Inferior parietal cortex (tissue), 1 donor: Measurements from ENCODE around the gene A3GALT2.

Experiments used
- DNase-seq: peaks from one replicate; pipeline ENCODE4 v3.0.0-alpha.2; 2016; ENCODE audit errors: extremely low spot score

A3GALT2 gene

DNA sequence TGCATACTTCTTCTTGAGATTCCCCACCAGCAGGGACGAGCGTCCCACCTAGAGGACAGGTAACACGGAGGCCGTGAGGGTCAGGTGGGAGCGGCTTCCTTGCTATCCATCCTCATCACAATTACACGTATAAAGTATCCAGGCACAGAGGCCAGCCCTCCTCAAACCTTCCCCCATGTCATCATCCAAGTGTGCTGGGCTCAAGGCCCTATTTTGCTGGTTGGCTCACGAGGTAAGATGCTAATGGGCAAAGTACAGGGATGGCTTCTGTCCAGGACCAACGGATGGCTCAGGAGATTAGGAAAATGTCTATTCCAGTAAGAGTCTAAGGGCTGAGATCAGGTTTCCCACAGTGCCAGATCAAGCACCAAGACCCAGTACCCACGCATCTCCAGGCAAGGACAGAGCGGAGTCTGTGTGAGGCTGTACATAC is 11.5 kb upstream of the A3GALT2 start:
- DNase-seq, result no peak

DNA sequence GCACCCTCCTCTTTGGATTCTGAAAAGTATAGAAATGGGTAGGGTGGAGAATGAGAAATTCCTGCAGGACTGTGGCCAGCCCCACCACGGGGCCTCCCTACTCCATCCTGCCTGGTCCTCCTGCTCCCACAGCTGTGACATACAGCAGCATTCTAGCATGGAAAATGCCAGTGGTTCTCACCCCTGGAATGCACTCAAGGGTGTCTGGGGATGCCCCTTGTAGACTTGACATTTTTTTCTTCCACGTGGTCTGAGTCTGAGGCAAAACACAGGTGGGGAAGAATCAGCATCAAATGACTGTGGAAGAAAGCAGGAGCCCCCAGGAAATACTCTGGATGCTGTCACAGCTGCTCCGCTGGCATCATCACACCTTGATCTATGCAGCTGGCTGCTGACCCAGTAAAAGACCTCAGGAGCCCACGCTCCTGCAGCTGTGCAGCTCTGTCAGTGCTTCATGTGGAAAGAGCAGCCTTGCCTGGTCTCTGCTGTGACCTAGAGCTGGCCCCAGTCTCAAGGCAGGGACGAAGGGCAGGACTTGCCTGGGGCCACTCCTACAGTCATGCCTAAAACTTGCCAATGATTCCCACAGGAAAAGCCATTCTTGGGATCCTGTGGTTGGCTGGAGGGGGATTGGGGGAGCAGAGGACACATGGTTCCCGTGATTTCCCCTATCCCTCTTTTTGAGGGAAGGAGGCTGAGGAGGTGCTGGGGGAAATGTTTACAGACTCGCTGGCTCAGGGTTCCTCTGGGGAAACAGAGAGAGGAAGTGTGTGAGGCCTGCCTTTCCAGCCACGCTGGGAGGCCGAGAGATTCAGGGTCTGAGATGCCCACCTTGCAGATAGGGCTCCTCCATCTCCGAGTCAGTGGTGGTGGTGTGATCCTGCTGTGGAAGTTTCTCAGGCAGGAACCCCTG is 10.8 kb upstream of the A3GALT2 start:
- DNase-seq, result no peak

DNA sequence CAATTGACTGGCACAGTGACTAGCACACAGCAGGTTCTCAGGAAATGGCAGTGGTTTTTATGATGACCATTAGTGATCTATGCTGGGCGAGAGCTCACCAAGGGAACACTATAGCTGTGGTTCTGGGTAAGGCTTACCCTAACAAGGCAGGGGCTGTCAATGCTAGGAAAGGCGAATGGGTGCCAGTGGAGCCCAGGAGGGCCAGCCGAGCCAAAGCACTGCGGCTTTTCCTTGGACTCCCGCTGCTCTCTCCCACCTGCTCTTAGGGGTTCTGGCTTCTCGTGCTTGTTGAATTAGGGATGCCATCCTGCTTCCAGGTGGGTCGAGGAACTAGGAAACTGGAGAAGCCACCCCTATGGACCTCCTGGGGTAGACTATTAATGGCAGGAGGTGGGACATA is 10.0 kb upstream of the A3GALT2 start:
- DNase-seq, result no peak

DNA sequence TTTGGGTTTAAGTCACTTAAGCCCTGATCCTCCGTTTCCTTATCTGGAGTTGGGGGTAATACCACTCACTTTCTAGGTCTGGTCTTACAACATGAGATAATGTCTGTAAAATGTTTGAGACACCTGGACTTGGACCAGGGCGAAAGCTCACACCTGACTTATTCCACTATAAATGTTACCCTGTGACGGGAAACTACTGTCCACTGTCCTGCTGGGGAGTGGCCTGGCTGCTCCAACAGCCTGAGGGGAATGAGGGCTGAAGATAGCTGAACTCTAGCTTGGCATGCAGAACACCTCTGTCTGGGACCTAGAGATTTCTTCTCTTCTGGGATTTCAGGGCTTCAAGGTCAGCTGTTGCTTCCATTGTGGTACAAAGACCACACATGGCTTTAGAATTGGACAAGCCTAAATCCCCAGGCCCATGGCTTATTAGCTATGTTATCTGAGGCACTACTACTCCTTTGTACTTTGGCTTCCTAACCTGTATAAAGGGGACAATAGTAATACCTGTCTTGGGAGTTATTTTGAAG is 9.5 kb upstream of the A3GALT2 start:
- DNase-seq, result no peak

DNA sequence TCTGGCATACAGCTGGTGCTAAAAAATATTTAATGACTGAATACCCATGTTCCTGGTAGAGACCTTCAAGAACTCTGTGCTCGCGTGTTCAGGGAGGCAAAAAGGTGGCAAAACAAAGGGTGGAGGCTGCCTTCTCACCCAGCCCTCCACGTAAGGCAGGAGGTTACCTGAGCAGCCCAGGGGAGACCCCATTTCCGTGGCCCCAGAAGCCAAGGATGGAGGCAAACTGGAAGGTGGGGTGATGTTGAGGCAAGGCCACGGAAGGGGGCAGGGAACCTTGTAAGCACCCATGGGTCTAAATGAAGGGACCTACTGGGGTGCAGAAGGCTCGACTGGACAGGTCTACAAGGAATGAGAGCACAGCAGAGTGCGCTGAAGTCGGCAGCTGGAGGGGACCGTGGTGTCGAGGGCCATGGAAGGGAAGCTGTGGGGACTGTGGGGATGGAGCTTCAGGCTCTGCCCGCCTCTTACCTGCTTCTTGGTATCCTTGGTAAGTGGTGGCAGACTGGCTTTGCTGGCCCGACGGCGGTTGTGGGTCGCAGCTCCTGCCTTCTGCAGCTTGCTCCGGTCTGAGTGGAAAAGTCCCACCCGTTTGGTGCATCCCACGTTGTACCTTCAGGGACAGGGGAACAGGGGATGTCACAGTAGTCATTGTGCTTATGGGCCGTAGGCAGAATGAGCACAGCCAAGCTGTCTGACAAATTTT is 8.9 kb upstream of the A3GALT2 start:
- DNase-seq, result no peak

DNA sequence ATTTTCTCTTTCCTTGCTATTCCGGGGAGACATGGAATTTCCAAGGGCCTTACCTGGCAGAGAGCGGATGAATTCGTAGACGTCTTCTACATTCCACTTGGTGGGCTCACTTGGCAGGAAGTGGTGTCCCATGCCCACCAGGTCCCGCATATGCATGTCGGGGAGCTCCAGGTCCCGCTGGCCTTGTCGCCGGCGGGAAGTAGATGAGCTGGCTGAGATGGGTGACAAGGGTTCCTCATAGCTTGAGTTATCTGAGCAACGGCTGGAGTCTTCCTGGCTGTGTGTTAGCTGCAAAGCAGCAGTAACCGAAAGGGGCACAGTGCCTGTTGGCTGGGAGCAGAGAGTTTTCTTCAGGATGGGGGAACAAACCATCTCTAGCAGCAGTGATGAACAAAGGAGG is 7.9 kb upstream of the A3GALT2 start:
- DNase-seq, result no peak

DNA sequence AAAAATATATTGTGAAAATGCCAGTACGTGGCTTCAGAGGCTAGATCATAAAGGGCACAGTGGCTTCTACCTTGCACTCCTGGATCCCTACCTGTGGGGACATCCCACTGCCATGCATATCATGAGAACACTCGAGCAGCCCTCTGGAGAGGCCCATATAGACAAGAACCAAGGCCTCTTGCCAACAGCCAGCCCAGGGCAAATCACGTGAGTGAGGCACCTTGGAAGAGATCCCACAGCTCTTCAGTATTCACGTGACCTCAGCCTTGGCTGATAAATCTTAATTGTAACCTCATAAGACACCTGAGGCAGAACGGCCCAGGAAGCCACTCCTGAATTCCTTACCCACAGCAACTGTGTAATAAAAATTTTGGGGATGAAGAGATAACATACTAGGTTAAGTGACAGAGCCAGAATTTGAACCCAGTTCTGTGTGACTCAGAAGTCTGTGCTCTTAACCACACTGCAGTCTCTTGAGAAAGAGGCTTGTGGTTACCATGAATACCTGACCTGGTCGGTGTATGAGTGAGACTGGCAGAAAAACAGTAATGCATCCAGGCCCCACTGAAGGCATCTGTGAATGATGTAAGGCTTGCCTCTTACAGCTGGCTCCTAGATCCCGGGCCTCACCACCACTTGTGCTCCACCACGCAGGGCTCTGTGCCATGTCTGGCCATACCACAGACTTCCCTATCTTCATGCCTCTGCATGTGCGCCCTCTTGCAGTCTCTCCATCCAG is 6.9 kb upstream of the A3GALT2 start:
- DNase-seq, result no peak

DNA sequence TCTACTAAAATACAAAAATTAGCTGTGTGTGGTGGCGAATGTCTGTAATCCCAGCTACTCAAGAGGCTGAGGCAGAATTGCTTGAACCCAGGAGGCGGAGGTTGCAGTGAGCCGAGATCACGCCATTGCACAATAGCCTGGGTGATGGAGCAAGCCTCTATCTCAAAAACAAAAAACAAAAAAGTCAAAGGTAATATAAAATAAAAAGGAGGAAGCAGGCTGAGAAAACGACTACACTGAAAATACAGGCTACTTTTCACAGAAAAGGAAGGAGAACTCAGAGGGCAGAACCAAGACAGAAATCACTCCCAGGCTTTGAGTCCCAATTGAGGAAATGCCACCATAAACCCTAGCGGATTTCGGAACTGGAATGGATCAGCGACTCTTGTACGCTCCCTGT is 5.9 kb upstream of the A3GALT2 start:
- DNase-seq, result no peak

DNA sequence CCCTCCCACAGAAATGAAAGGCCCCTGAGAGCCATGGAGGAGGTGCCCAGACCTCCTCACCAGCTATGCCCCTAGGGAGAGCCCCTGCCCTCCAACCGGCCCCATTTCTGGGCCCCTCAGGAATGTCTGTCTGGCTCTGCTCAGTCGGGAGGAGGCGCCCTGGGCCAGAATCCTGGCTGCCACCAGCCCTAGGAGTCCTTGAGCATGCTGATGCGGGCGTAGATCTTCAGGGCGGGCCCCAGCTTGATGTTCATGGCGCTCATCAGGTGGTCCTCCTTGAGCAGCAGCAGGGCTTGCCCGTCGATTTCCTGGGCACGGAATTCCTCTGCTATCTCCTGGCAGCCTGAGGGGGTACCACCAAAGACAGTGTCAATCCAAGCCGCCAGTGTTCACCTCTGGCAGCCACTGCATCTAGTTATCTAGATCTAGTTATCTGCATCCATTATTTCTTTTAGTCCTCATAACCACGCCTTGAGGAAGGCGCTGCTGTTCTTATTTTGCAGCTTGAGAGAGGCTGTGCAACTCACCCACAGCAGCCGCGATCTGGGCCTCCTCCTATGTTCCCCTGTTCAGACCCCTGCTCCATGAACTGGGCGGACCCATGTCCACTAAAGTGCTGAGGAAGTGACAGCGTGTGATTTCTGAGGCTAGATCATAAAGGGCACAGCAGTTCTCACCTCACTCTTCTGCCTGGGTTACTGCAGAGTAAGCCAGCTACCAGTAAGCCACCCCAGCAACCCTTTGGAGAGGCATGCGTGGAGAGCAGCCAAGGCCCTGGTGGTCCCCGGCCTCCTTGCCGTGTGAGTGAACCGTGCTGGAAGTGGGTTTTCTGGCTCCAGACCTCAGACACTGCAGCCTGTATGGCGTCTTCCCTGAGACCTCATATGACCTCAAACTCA is 4.0 kb upstream of the A3GALT2 start:
- no peak for DNase-seq

DNA sequence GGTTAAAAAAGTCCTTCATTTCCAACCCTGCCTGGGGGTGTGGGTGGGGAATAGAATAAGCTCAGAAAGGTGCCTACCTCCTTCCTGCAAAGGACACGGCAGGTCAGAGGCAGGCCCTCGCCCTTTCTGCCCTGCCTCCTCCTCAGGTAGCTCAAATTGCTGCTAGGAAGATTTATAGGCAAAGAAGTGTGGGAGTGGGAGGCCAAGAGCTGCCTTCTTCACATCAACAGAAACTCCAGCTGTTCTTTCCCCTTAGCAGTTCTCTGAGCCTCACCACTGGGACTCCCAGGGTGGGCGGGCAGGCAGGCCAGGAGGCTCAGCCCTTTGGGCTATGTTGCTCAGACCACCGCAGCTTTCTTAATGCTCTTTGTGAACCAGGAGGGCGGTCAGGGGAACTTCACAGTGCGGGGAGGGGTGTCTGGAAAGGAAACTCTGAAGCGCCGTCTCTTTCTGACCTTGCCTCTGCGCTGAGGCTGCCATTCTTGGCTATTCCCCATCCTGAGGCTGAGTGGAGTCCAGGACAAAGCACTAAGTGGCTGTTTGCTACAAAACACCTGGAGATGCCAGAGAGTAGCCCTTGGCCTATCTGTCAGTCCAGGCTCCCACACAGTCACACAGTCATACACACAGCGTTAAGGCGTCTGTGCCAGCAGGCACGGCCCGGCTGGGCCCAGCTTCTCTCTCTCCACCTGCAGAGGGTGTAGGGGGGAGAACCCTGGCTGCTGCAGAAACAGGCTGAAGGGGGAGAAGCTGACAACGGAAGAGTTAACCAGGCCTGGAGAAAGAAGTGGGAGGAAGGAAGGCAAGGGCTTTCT is 3.0 kb upstream of the A3GALT2 start:
- DNase-seq, result no peak

DNA sequence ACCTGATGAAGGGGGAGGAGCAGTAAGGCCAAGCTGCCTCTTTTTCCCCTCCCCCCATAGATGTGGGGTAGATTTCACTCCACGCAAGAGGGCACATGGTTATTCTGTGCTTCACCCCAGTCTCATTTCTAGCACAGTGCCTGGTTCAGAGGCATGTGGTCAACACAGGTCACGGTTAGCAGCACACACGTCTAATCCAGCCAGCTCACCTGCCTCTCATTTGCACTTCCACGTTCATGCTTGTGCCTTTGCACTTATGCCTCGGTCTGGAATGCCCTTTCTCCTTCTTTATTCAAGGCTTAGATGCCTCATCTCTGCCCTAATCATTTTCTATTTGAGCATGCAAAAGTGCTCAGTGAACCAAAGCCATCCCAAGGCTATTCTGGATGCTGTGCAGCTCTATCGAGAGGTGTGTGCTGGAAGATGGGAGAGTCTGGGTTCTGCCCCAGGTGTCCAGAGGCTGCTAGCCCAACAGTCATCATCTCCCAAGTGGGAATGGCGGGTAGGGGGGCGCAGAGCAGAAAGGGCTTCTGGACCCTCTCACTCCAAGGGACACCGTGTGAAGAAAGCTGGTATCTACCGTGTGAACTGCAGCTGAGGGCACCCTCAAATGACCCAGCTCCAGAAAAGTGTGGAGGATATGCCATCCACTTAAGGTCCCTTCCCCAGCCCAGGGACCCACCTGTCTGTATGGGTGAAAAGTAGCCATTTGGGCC is 2.1 kb upstream of the A3GALT2 start:
- no peak for DNase-seq

DNA sequence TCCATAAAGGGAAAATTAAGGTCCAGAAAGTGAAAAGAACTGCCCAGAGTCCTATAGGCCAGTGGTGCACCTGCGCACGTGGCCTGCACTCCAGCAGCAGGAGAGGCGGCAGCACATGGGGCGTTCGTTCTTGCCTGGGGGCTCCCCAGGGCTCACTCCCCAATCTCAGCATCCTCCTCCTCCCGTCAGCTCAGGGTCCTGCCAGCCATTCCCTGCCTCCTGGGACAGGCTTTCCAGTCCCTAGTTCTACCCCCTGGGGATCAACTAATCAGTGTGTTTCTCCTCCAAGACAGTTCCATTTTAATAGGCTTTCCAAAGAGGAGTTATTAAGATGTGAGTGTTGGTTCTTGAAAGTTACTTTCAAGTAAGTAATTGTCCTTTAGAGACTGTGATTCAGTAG is 1.2 kb upstream of the A3GALT2 start:
- no peak for DNase-seq

DNA sequence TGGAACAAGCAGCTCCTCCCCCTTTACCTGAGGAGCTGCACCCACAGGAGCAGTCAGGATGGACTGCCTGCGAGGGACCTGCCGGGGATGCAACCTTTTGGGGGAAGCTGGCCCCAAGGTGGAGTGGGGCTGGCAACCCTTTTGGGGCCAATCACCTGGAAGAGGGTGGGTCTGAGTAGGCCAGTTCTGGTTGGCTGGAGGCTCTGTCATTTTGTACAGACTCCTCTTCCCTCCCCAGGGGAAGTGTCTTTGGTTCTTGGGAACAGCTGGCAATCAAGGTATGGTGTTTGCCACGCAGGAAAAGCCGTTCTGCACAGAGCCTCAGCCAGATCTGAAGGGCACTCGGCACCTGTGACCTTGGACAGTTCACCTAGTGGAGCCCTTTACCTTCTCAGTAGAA is 280 bp upstream of the A3GALT2 start:
- no peak for DNase-seq

DNA sequence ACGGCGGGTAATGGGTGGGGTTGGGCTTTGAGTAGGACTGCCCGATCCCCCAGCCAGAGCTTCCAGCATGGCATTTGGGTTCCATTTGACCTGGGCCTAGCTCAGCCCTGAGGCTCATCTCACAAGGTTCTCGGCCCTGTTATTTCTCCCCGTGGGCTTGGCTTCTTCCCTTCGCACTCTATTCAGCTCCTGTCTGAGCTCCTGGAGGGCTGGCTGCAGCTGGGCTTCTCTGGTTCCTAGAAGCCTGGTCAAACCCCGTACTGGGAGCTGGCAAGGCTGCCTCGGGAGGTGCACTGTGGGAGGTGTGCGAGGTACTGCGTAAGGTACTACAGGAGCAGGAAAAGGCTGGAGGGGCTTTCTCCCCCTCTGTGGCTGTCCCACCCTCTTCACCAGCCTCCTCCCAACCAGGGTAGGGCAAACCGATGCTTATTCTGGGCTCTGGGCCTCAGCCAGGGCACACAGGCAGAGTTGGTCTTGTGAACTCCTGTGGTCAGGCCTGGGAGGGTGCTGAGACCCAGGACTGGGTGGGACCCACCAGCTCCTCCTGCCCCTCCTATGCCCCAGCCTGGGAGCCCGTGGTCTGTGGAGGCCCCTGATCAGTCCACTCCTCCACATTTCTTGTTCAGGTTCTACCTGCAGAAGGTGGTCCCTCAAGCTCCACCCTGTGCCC is 814 bp downstream of the A3GALT2 start:
- DNase-seq, result no peak

DNA sequence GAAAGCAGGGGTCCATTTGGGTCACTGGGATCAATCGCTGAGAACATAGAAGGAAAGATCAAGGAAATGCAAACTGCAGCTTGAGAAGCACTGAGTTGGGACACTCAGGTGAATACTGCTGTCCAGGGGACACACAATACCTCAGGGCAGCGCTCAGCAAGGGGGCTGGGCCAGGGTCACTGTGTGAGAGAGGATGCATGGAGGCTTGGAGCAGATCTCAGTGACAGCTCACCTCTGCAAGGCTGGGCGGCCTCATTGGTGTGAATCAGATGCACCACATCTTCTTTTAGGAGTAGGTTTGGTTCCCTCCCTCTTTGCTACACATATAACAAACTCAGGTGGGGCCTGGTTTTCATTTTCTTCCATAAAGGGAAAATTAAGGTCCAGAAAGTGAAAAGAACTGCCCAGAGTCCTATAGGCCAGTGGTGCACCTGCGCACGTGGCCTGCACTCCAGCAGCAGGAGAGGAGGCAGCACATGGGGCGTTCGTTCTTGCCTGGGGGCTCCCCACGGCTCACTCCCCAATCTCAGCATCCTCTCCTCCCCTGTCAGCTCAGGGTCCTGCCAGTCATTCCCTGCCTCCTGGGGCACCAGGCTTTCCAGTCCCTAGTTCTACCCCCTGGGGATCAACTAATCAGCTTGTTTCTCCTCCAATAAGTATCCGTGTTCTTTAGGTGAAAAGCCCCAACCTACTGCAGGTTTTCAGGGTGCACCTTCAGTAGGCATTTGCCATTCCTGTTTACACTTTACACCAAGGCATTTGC is 1.5 kb downstream of the A3GALT2 start:
- DNase-seq, result no peak

DNA sequence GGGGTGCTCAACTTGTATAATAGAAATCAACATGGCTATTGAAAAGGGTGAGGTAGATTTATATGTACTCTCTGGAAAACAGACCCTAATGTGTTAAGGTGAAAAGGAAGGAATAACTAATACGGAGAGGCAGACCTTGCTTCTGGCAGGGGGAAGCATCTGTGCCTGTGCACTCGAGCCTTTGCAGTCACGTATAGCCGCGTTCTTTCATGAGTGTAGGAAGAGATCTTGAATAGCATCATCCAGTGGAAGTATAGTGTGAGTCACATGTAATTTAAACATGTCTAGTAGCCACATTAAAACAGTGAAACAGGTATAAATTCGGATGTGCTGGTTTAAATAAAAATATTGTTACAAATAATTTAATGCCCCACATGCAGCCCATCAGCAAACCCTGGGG is 3.0 kb downstream of the A3GALT2 start:
- DNase-seq, result no peak

DNA sequence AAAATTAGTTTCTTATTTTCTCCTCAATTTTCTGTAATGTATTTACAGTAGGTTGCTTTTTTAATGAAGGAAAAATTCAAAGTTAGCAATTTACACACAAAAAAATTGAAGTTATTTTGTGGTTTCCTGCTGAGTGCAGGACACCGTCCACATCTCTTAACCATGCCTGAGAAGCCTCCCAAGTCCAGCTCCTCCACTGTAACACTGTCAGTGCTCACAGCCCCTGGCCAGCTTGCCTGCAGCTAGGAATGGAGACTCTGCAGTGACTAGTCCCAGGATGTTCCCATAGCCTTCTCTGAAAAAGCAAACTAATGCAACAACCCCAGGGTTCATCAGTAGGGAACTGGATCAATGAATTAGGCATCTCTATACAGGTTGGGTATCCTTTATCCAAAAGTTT is 3.5 kb downstream of the A3GALT2 start:
- no peak for DNase-seq

DNA sequence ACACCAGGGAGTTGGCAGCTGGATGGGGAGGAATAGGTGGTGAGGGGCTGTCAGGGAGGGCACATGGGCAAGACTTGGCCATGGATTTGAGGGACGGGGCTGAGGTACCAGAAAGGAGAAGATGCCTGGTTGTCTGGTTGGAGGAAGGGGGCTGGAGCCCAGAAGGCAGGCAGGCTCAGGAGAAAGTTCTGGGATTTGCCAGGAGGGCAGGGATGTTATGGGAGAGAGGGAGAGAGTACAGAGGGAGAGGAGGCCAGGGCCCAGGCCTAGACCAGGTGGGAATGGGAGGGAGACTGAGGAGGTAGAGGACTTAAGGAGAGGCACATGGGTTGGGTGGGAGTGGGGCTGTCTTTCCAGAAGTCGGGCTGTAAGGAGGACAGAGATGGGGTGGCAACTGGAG is 4.3 kb downstream of the A3GALT2 start:
- no peak for DNase-seq
